Mesendoderm (in vitro differentiated cells): ENCODE data around the gene GPRIN1.

Experiments
- DNase-seq: peaks from one replicate; pipeline ENCODE4 v3.0.0; 2013
- H2AK5ac ChIP-seq: 2 replicates; pipeline ENCODE4 v1.6.1; 2013; ENCODE audit warnings: low read length, inconsistent platforms
- H2BK120ac ChIP-seq: 2 replicates; pipeline ENCODE4 v1.6.1; 2013; ENCODE audit warnings: low read depth, mild to moderate bottlenecking, low read length, moderate library complexity, mixed read lengths
- H2BK15ac ChIP-seq: replicated peaks from 2 replicates; pipeline ENCODE4 v1.6.1; 2013; ENCODE audit warnings: low read depth, mild to moderate bottlenecking, moderate library complexity
- H2BK5ac ChIP-seq: 2 replicates; pipeline ENCODE4 v1.6.1; 2013; ENCODE audit warnings: low read length, inconsistent platforms
- H3K18ac ChIP-seq: 2 replicates; pipeline ENCODE4 v1.6.1; 2013; ENCODE audit warnings: mild to moderate bottlenecking, low read length, mixed read lengths
- H3K23ac ChIP-seq: one replicate; pipeline ENCODE4 v1.6.1; 2013; ENCODE audit warnings: low read length
- H3K27ac ChIP-seq: 2 replicates; pipeline ENCODE4 v1.5.1; 2013; ENCODE audit warnings: low read depth, mild to moderate bottlenecking, inconsistent platforms, low read length, moderate library complexity
- H3K27me3 ChIP-seq: 2 replicates; pipeline ENCODE4 v1.6.1; 2013; ENCODE audit warnings: low read length, control low read depth, mild to moderate bottlenecking, inconsistent platforms; ENCODE audit not compliant: insufficient read depth, poor library complexity
- H3K36me3 ChIP-seq: 2 replicates; pipeline ENCODE4 v1.6.1; 2013; ENCODE audit warnings: low read length, inconsistent platforms; ENCODE audit not compliant: control insufficient read depth, insufficient read depth
- H3K4ac ChIP-seq: one replicate; pipeline ENCODE4 v1.6.1; 2013; ENCODE audit warnings: low read depth, mild to moderate bottlenecking, low read length, moderate library complexity
- H3K4me1 ChIP-seq: 2 replicates; pipeline ENCODE4 v1.6.1; 2013; ENCODE audit warnings: low read depth, low read length, inconsistent platforms; ENCODE audit not compliant: control insufficient read depth
- H3K4me2 ChIP-seq: 2 replicates; pipeline ENCODE4 v1.6.1; 2013; ENCODE audit warnings: low read length
- H3K4me3 ChIP-seq: 2 replicates; pipeline ENCODE4 v1.5.1; 2013; ENCODE audit warnings: mild to moderate bottlenecking, low read length
- H3K56ac ChIP-seq: one replicate; pipeline ENCODE4 v1.6.1; 2013; ENCODE audit warnings: low read length
- H3K79me1 ChIP-seq: 2 replicates; pipeline ENCODE4 v1.6.1; 2013; ENCODE audit warnings: low read length, inconsistent platforms
- H3K79me2 ChIP-seq: 2 replicates; pipeline ENCODE4 v1.6.1; 2013; ENCODE audit warnings: mild to moderate bottlenecking, low read length; ENCODE audit not compliant: control insufficient read depth, insufficient read depth
- H3K9ac ChIP-seq: 2 replicates; pipeline ENCODE4 v1.6.1; 2013; ENCODE audit warnings: low read length, inconsistent platforms
- H4K5ac ChIP-seq: one replicate; pipeline ENCODE4 v1.6.1; 2013; ENCODE audit warnings: low read length
- H4K8ac ChIP-seq: one replicate; pipeline ENCODE4 v1.6.1; 2013; ENCODE audit warnings: low read depth, mild to moderate bottlenecking, control low read depth, low read length, moderate library complexity
- WGBS: extraction: QIAGEN DNeasy Blood & Tissue Kit; methylation state at CpG from one replicate; pipeline ENCODE4 v1.1.7; 2013; ENCODE audit warnings: low lambda C conversion rate, missing lambda C conversion rate; ENCODE audit not compliant: insufficient coverage; ENCODE audit errors: extremely low coverage; 5-methylcytosine and 5-hydroxymethylcytosine counted together

GPRIN1 gene

DNA sequence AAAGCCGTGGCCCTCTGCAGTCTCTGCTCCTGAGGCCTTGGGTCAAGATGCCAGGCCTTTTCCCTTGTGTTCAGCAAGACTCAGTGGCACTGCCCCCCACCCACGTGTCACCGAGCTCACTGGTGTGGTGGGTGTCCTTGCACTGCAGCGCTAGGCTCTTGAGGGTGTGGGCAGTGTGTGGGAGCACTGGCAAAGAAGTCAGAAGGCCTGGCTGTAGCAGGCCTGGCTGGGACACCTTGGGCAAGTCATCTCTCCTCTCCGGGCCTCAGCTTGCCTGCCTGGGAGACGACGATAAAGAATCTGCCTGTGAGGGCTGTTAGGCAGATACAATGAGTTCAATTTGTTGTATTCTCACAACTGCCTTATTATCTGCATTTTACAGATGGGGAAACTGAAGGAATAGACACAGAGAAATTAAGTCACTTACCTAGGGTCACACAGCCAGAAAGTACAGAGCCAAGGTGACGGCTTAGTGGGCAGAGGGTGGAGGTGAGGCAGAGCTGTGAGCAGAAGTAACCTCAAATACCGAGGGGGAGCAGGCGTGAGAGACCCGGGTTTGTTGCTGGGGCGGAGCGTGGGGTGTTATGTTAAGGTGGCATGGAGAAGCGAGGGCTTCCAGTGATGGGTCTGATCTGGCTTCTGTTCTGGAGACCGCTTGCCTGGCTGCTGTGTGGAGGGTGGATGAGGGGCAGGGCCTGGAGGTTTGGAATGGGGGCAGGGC, 38.7 kb upstream of the GPRIN1 start:
- Histone ChIP-seq H2BK15ac (no peak overlapping the region), H3K56ac (peak overlapping the region; percentile 87), H3K27me3 (no peaks in the 10 kb centered on the region), H4K8ac (no peak overlapping the region), H2BK5ac (no peak overlapping the region), H3K79me1 (peaks cover 11% of the 10 kb centered on the region), H3K4me3 (no peak overlapping the region), H3K79me2 (peaks cover 3% of the 10 kb centered on the region), H2BK120ac (no peak overlapping the region), H3K4ac (no peak overlapping the region), H2AK5ac (no peak overlapping the region), H4K5ac (no peak overlapping the region), H3K18ac (no peak overlapping the region), H3K27ac (no peak overlapping the region), H3K4me2 (peak overlapping the region; percentile 87), H3K23ac (no peak overlapping the region), H3K4me1 (peaks cover 2% of the 10 kb centered on the region), H3K36me3 (no peaks in the 10 kb centered on the region), H3K9ac (peak overlapping the region; percentile 86)
- WGBS: no CpG with 5 or more reads among the region's 15 CpGs
- DNase-seq: no peak

DNA sequence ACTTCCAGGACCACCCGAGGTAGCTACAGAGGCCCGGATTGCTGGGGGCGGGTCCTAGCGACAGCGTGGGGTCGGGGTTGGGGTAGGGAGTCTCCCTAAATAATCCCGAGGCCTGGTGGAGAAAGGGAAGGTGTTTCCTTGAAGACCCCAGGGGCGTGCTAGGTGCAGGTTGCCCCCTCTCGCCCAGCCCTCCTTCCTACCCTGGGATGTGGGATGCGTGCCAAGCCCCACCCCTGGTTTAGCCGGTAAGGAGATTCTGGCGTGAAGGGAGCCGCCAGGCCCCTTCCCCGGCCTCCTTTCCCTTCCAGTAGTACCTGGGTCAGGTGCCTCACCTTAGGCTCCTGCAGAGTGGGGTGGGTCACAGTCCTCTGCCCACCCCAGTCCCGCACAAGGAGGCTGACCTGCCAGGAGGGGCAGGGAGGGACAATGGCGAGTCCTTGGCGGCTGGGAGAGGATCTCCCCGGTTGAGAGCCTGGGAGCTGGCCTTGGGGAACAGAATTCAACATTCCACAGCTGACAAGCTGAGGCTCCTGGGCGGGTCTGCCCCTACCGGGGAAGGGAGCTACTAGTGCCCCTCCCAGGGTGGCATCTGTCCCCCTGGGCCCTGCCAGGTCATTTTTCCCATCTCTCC, 38.0 kb upstream of the GPRIN1 start:
- H3K4me2 ChIP-seq: peak overlapping the region; percentile 87
- H3K4me3 ChIP-seq: peak overlapping the region; percentile 76
- no peak overlapping the region for H2BK15ac ChIP-seq
- no peak overlapping the region for H3K27ac ChIP-seq
- H2BK5ac ChIP-seq: no peak overlapping the region
- H3K23ac ChIP-seq: no peak overlapping the region
- no peak overlapping the region for H4K8ac ChIP-seq
- H3K56ac ChIP-seq: peak overlapping the region; percentile 87
- peak; percentile 33 for DNase-seq
- peak overlapping the region; percentile 86 for H3K9ac ChIP-seq
- peaks cover 2% of the 10 kb centered on the region for H3K4me1 ChIP-seq
- H2BK120ac ChIP-seq: no peak overlapping the region
- no CpG with 5 or more reads among the region's 20 CpGs for WGBS
- H2AK5ac ChIP-seq: no peak overlapping the region
- H3K4ac ChIP-seq: peak overlapping the region; percentile 81
- H3K79me2 ChIP-seq: peaks cover 3% of the 10 kb centered on the region
- H3K79me1 ChIP-seq: peaks cover 11% of the 10 kb centered on the region
- H3K18ac ChIP-seq: peak overlapping the region; percentile 87
- no peaks in the 10 kb centered on the region for H3K27me3 ChIP-seq
- no peak overlapping the region for H4K5ac ChIP-seq
- H3K36me3 ChIP-seq: no peaks in the 10 kb centered on the region

DNA sequence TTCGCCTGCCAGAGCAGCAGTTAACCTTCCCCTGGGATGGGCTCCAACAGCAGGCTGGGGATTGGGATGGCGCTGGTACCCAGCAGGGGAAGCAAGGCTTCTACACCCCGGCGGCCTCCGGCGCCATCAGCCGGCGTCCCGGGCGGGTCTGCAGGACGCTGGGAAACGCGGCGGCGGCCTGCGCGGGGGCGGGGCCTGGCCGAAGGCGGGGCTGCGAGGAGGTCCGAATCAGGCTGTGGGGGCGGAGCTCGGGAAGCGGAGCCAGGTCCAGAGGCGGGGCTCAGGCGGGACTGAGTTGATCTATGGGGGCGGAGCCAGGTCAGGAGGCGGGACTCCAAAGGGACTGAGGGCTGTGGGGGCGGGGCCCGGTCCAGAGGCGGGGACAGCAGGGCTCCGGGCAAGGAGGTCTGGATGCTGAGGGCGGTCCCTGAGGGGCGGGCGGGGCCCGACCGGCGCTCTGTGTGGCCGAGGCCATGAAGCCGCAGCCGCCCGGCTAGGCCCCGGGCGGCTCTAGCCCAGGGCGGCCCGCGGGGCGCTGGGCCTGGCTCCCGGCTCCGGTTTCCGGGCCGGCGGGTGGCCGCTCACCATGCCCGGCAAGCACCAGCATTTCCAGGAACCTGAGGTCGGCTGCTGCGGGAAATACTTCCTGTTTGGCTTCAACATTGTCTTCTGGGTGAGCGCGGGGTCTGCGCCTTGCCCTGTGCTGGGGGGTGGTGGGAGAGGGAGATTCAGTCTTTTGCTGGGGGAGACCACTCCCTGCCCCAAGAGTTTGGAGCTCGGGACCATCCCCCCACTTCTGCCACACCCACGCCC, 37.3 kb upstream of the GPRIN1 start, which contains the start of gene TSPAN17:
TSPAN17 (plus strand) TSS at position 455 of the 813 bp plus-strand sequence; CDS start at position 587, 132 bp downstream.
- Histone ChIP-seq H3K36me3 (no peaks in the 10 kb centered on the region), H3K9ac (peak within 1 kb of the TSS; percentile 86), H3K79me2 (peaks cover 3% of the 10 kb centered on the region), H2BK120ac (no peak within 1 kb of the TSS), H3K79me1 (peaks cover 11% of the 10 kb centered on the region), H3K27ac (no peak within 1 kb of the TSS), H3K4me2 (peak within 1 kb of the TSS; percentile 87), H2BK15ac (no peak within 1 kb of the TSS), H3K4ac (peak within 1 kb of the TSS; percentile 81), H2AK5ac (peak within 1 kb of the TSS; percentile 85), H4K8ac (peak within 1 kb of the TSS; percentile 7), H3K27me3 (no peaks in the 10 kb centered on the region), H3K23ac (peak within 1 kb of the TSS; percentile 66), H3K56ac (peak within 1 kb of the TSS; percentile 87), H3K18ac (peak within 1 kb of the TSS; percentile 87), H4K5ac (peak within 1 kb of the TSS; percentile 85), H3K4me3 (peak within 1 kb of the TSS; percentile 76), H2BK5ac (no peak within 1 kb of the TSS), H3K4me1 (peaks cover 4% of the 10 kb centered on the region)
- peak; percentile 99 for DNase-seq
- WGBS: no CpG with 5 or more reads among the region's 63 CpGs

GRCh38 chr5:176646707-176647029, 36.7 kb upstream of the GPRIN1 start:
- H2BK15ac ChIP-seq: no peak overlapping the region

GRCh38 chr5:176646049-176646706, 36.2 kb upstream of the GPRIN1 start:
- Histone ChIP-seq H3K56ac (peak overlapping the region; percentile 73), H3K4me2 (no peak overlapping the region), H3K27ac (no peak overlapping the region), H3K27me3 (no peaks in the 10 kb centered on the region), H3K79me1 (peaks cover 11% of the 10 kb centered on the region), H3K9ac (no peak overlapping the region), H3K36me3 (no peaks in the 10 kb centered on the region), H2BK120ac (no peak overlapping the region), H3K4me1 (peaks cover 4% of the 10 kb centered on the region), H2BK15ac (no peak overlapping the region), H4K5ac (no peak overlapping the region), H3K4me3 (no peak overlapping the region), H3K18ac (no peak overlapping the region), H3K23ac (no peak overlapping the region), H3K79me2 (peaks cover 3% of the 10 kb centered on the region), H2BK5ac (no peak overlapping the region), H4K8ac (no peak overlapping the region), H2AK5ac (peak overlapping the region; percentile 85), H3K4ac (no peak overlapping the region)
- WGBS: no CpG with 5 or more reads among the region's 7 CpGs
- DNase-seq: no peak

More at GRCh38 chr5:176646707-176647029, 36.7 kb upstream of the GPRIN1 start:
- no peak overlapping the region for H2BK120ac ChIP-seq
- H3K56ac ChIP-seq: peak overlapping the region; percentile 73
- H2BK5ac ChIP-seq: no peak overlapping the region
- H3K79me2 ChIP-seq: peaks cover 3% of the 10 kb centered on the region
- peak overlapping the region; percentile 20 for H3K4me2 ChIP-seq
- H3K18ac ChIP-seq: peak overlapping the region; percentile 17
- H3K27me3 ChIP-seq: no peaks in the 10 kb centered on the region
- no peak overlapping the region for H4K8ac ChIP-seq
- H3K9ac ChIP-seq: peak overlapping the region; percentile 55
- DNase-seq: no peak
- no peaks in the 10 kb centered on the region for H3K36me3 ChIP-seq
- H4K5ac ChIP-seq: peak overlapping the region; percentile 85
- peaks cover 4% of the 10 kb centered on the region for H3K4me1 ChIP-seq
- peak overlapping the region; percentile 46 for H3K4ac ChIP-seq
- no peak overlapping the region for H2AK5ac ChIP-seq
- peaks cover 11% of the 10 kb centered on the region for H3K79me1 ChIP-seq
- H3K27ac ChIP-seq: no peak overlapping the region
- no CpG with 5 or more reads among the region's 11 CpGs for WGBS
- H3K4me3 ChIP-seq: no peak overlapping the region
- H3K23ac ChIP-seq: no peak overlapping the region
